Measurements from ENCODE around the gene MYDGF. TPM values are rescaled to one million over a fixed set of nuclear protein-coding genes. Genes with fewer than 3 reads are reported as not detected.

MYDGF gene
- total and polyA plus RNA-seq, 2 of the 13 experiments (the other 11 are each of a cell fraction or from before 2014, with no cell fraction given), result 116 to 198 TPM

DNA sequence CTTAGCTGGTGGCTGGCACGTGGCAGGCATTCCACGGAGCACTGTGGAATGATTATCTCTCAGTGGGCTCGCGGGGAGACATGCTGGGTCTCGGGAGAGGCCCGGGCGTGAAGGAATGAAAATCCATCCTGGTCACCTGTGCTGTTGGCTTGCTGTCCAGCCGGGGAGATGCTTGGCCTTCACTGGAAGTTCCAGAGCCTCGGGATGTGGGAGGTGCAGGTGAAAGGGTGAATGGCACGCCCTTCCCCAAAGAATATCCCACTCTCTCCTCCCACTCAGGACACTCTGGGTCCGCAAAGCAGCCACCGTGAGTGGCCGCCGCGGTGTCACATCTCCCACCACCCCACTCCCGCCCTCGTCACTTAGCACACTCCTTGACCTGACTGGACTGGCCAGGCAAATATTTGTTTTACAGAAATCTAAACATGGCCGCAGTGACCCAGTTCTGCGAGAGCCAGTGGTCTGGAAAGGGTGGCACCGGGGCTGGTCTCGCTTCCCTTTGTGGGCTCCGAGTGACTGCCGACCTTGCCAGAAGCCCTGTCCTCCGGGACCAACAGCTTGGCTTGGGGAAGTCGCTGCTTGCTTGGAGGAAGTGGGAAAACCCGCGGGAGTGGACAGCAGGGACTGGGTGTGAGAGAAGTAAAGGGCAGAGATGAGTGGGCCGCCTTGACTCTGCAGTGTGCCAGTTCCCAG lies 45.5 kb upstream of the MYDGF start (continued):
- TF ChIP-seq, protein P1, sequence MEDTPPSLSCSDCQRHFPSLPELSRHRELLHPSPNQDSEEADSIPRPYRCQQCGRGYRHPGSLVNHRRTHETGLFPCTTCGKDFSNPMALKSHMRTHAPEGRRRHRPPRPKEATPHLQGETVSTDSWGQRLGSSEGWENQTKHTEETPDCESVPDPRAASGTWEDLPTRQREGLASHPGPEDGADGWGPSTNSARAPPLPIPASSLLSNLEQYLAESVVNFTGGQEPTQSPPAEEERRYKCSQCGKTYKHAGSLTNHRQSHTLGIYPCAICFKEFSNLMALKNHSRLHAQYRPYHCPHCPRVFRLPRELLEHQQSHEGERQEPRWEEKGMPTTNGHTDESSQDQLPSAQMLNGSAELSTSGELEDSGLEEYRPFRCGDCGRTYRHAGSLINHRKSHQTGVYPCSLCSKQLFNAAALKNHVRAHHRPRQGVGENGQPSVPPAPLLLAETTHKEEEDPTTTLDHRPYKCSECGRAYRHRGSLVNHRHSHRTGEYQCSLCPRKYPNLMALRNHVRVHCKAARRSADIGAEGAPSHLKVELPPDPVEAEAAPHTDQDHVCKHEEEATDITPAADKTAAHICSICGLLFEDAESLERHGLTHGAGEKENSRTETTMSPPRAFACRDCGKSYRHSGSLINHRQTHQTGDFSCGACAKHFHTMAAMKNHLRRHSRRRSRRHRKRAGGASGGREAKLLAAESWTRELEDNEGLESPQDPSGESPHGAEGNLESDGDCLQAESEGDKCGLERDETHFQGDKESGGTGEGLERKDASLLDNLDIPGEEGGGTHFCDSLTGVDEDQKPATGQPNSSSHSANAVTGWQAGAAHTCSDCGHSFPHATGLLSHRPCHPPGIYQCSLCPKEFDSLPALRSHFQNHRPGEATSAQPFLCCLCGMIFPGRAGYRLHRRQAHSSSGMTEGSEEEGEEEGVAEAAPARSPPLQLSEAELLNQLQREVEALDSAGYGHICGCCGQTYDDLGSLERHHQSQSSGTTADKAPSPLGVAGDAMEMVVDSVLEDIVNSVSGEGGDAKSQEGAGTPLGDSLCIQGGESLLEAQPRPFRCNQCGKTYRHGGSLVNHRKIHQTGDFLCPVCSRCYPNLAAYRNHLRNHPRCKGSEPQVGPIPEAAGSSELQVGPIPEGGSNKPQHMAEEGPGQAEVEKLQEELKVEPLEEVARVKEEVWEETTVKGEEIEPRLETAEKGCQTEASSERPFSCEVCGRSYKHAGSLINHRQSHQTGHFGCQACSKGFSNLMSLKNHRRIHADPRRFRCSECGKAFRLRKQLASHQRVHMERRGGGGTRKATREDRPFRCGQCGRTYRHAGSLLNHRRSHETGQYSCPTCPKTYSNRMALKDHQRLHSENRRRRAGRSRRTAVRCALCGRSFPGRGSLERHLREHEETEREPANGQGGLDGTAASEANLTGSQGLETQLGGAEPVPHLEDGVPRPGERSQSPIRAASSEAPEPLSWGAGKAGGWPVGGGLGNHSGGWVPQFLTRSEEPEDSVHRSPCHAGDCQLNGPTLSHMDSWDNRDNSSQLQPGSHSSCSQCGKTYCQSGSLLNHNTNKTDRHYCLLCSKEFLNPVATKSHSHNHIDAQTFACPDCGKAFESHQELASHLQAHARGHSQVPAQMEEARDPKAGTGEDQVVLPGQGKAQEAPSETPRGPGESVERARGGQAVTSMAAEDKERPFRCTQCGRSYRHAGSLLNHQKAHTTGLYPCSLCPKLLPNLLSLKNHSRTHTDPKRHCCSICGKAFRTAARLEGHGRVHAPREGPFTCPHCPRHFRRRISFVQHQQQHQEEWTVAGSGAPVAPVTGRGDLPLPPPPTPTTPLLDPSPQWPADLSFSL (CRISPR knock-in tag; IDR thresholded peaks at IDR 0.05), result no peak
- TF ChIP-seq, protein P2, sequence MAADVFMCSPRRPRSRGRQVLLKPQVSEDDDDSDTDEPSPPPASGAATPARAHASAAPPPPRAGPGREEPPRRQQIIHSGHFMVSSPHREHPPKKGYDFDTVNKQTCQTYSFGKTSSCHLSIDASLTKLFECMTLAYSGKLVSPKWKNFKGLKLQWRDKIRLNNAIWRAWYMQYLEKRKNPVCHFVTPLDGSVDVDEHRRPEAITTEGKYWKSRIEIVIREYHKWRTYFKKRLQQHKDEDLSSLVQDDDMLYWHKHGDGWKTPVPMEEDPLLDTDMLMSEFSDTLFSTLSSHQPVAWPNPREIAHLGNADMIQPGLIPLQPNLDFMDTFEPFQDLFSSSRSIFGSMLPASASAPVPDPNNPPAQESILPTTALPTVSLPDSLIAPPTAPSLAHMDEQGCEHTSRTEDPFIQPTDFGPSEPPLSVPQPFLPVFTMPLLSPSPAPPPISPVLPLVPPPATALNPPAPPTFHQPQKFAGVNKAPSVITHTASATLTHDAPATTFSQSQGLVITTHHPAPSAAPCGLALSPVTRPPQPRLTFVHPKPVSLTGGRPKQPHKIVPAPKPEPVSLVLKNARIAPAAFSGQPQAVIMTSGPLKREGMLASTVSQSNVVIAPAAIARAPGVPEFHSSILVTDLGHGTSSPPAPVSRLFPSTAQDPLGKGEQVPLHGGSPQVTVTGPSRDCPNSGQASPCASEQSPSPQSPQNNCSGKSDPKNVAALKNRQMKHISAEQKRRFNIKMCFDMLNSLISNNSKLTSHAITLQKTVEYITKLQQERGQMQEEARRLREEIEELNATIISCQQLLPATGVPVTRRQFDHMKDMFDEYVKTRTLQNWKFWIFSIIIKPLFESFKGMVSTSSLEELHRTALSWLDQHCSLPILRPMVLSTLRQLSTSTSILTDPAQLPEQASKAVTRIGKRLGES (CRISPR knock-in tag; IDR thresholded peaks at IDR 0.05; ENCODE audit: borderline replicate concordance), result no peak
- TF ChIP-seq ZNF713 (CRISPR knock-in tag; IDR thresholded peaks at IDR 0.05) (no peak), PRMT3 (CRISPR knock-in tag; IDR thresholded peaks at IDR 0.05; ENCODE audit: borderline replicate concordance, low read depth) (no peak), ZNF550 (CRISPR knock-in tag; IDR thresholded peaks at IDR 0.05; ENCODE audit: borderline replicate concordance) (0 out of 2 replicates have a peak, but pooled peaks have one; percentile 32), TBP (CRISPR knock-in tag; IDR thresholded peaks at IDR 0.05) (no peak), HOXA9 (CRISPR knock-in tag; IDR thresholded peaks at IDR 0.05; ENCODE audit: borderline replicate concordance) (no peak), EP300 (IDR thresholded peaks at IDR 0.05; ENCODE audit: low read depth in 2 of 2, low read length in 2 of 2) (peak in 1 of 2 experiments; percentile 72; a peak in 2 of 4 replicates), EP300 (CRISPR knock-in tag; IDR thresholded peaks at IDR 0.05; ENCODE audit: borderline replicate concordance) (no peak), ZSCAN12 (CRISPR knock-in tag; IDR thresholded peaks at IDR 0.05) (no peak), ZNF775 (CRISPR knock-in tag; IDR thresholded peaks at IDR 0.05; ENCODE audit: borderline replicate concordance) (no peak), CREM (IDR thresholded peaks at IDR 0.05) (peak; percentile 75; the same call in 1 of the 2 replicates), CREM (CRISPR knock-in tag; IDR thresholded peaks at IDR 0.05) (no peak), RCOR2 (CRISPR knock-in tag; IDR thresholded peaks at IDR 0.05) (0 out of 2 replicates have a peak, but pooled peaks have one; percentile 41)
- TF ChIP-seq, protein P3, sequence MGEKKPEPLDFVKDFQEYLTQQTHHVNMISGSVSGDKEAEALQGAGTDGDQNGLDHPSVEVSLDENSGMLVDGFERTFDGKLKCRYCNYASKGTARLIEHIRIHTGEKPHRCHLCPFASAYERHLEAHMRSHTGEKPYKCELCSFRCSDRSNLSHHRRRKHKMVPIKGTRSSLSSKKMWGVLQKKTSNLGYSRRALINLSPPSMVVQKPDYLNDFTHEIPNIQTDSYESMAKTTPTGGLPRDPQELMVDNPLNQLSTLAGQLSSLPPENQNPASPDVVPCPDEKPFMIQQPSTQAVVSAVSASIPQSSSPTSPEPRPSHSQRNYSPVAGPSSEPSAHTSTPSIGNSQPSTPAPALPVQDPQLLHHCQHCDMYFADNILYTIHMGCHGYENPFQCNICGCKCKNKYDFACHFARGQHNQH (CRISPR knock-in tag; IDR thresholded peaks at IDR 0.05), result peak; percentile 37; the same call in 1 of the 2 replicates
- TF ChIP-seq, protein P4, sequence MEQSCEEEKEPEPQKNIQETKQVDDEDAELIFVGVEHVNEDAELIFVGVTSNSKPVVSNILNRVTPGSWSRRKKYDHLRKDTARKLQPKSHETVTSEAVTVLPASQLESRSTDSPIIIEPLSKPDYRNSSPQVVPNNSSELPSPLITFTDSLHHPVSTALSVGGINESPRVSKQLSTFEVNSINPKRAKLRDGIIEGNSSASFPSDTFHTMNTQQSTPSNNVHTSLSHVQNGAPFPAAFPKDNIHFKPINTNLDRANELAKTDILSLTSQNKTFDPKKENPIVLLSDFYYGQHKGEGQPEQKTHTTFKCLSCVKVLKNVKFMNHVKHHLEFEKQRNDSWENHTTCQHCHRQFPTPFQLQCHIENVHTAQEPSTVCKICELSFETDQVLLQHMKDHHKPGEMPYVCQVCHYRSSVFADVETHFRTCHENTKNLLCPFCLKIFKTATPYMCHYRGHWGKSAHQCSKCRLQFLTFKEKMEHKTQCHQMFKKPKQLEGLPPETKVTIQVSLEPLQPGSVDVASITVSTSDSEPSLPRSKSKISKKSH (CRISPR knock-in tag; IDR thresholded peaks at IDR 0.05; ENCODE audit: borderline replicate concordance), result peak; percentile 55; the same call in 1 of the 2 replicates

Measured in HepG2 (cell line).